ENCODE data around the gene SAMD4B.
A peak's percentile ranks its signal among the peaks of the same experiment; 100 is the strongest.

SAMD4B gene

DNA sequence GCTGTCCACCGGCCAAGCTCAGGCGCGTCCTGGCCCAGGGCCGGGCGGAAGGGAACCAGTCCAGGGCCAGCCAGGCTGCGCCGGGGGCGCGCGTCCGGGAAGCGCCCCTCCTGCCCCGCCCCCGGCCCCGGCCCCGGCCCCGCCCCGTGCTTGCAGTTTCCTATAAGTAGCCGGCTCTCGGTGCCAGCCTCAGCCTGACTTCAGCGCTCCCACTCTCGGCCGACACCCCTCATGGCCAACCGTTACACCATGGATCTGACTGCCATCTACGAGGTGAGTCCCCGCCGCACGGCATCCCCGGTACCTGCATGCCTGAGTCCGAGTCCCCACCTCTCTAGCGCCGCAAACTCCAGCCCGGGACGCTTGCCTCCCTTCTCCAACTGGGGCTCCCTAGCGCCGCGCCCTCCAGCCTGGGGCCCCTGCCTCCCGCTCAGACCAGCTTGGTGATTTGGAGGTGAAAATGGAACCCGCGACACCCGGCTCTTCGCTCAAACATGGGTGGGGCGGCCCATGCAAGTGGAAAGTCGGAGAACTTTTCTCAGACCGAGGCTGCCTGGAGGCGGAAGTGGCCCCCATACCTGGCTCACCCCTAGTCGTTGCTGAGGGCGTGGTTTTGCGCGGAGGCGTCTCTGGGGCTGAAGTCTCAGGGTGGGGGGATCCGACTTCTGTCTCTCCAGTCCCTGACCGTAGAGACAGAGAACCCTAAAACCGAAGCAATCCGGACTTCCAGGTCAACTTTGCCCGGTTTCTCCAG lies 64.6 kb downstream of the SAMD4B start, which contains the start of gene ZFP36:
TSS of gene ZFP36 (plus strand) at position 192 of the 754 bp plus-strand sequence. CDS start at position 250, 58 bp downstream.
- TF ChIP-seq ZNF274 (IDR thresholded peaks at IDR 0.05; ENCODE audit: low read depth, low read length), result no peak
- H3K4me3 ChIP-seq (ENCODE audit: low read length), result peak within 1 kb of the TSS; percentile 94

DNA sequence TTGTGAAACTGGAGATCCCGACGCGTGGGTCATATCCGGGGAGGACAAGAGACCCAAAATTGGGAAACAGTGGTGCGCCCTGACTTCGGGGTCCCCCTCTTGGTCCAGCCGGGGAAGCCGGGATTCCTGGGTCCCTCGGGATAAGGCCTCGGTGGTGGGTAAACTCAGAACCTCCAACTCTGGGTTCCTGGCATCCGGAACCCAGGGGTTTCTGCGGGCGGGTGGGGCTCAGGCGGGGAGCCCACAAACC lies 65.1 kb downstream of the SAMD4B start:
- no peak for TF ChIP-seq ZNF274 (IDR thresholded peaks at IDR 0.05; ENCODE audit: low read depth, low read length)
- peak overlapping the region; percentile 94 for H3K4me3 ChIP-seq (ENCODE audit: low read length)

DNA sequence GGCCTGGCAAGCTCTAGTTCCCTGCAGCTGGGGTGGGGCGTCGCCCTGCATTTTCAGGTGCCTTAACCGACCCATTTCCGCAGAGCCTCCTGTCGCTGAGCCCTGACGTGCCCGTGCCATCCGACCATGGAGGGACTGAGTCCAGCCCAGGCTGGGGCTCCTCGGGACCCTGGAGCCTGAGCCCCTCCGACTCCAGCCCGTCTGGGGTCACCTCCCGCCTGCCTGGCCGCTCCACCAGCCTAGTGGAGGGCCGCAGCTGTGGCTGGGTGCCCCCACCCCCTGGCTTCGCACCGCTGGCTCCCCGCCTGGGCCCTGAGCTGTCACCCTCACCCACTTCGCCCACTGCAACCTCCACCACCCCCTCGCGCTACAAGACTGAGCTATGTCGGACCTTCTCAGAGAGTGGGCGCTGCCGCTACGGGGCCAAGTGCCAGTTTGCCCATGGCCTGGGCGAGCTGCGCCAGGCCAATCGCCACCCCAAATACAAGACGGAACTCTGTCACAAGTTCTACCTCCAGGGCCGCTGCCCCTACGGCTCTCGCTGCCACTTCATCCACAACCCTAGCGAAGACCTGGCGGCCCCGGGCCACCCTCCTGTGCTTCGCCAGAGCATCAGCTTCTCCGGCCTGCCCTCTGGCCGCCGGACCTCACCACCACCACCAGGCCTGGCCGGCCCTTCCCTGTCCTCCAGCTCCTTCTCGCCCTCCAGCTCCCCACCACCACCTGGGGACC lies 65.6 kb downstream of the SAMD4B start:
- TF ChIP-seq ZNF274 (IDR thresholded peaks at IDR 0.05; ENCODE audit: low read depth, low read length), result no peak
- peak overlapping the region; percentile 94 for H3K4me3 ChIP-seq (ENCODE audit: low read length)

DNA sequence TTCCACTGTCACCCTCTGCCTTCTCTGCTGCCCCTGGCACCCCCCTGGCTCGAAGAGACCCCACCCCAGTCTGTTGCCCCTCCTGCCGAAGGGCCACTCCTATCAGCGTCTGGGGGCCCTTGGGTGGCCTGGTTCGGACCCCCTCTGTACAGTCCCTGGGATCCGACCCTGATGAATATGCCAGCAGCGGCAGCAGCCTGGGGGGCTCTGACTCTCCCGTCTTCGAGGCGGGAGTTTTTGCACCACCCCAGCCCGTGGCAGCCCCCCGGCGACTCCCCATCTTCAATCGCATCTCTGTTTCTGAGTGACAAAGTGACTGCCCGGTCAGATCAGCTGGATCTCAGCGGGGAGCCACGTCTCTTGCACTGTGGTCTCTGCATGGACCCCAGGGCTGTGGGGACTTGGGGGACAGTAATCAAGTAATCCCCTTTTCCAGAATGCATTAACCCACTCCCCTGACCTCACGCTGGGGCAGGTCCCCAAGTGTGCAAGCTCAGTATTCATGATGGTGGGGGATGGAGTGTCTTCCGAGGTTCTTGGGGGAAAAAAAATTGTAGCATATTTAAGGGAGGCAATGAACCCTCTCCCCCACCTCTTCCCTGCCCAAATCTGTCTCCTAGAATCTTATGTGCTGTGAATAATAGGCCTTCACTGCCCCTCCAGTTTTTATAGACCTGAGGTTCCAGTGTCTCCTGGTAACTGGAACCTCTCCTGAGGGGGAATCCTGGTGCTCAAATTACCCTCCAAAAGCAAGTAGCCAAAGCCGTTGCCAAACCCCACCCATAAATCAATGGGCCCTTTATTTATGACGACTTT lies 66.4 kb downstream of the SAMD4B start:
- H3K4me3 ChIP-seq (ENCODE audit: low read length), result peak overlapping the region; percentile 94
- TF ChIP-seq ZNF274 (IDR thresholded peaks at IDR 0.05; ENCODE audit: low read depth, low read length), result no peak

DNA sequence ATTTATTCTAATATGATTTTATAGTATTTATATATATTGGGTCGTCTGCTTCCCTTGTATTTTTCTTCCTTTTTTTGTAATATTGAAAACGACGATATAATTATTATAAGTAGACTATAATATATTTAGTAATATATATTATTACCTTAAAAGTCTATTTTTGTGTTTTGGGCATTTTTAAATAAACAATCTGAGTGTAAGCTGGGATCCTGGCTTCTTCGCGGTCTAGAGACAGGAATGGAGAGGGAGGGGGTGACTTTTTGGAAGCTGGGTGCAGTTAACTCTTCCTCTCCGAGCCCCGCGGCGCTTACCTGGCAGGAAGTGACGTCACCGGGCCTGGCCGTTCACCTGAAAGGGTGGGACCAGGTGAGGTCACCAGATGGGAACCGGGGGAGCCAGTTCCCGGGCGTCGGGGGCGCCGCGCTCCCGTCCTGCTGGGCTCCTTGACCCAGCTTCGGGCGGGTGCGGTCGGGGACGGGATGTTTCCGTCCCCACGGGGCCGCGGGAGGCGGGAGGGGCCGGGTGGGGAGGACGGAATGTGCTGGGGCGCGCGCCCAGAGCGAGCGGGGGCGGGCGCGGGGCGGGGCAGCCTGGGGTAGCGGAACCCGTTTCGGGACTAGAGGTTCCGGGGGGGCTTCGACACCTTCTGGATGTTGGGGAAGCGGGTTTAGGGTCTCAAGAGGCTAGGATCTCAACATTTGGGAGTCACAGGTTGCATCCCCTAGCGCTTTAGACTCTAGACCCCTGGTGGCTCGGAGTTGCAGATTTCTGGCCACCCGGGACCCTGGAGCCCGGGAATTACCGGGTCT lies 67.2 kb downstream of the SAMD4B start:
- peak overlapping the region; percentile 94 for H3K4me3 ChIP-seq (ENCODE audit: low read length)
- TF ChIP-seq ZNF274 (IDR thresholded peaks at IDR 0.05; ENCODE audit: low read depth, low read length), result no peak

DNA sequence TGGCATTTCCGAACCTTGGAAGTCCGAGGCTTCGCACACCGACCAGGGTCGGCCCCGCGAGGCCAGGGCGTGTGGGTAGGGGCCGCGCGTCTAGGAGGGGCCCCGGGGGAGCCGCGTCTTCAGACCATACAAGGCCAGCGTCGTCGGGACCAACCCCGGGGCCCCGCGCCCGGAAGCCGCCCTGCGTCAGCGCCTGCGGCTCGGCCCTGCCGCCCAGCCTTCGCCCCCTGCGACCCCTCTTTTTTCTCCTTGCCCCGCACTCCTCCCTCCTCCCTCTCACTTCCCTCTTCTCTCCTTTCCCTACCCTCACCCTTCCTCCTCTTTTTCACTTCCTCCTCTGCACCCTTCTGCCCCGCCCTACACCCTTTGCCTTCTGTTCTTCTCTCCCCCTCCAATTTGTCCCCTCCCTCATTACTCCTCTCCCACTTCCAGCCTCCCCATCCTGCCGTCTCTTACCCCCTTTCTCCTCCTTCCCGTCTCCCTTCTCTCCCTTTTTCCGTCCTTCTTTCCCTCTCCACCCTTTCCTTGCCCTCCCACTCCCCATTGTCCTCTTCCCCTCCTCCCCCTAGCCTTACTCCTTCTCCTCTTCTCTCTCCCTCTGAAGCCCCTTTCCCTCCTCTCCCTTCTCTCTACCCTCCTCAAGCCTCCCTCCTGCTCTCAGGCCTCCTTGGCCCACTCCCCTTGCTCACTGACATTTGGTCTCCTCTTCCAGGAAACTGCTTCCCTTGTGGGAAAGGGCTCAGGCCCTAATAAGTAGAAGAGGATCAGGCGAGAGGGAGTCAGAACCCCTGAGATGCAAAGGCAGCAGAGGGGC lies 68.0 kb downstream of the SAMD4B start:
- TF ChIP-seq ZNF274 (IDR thresholded peaks at IDR 0.05; ENCODE audit: low read depth, low read length), result no peak
- H3K4me3 ChIP-seq (ENCODE audit: low read length), result peak overlapping the region; percentile 68

DNA sequence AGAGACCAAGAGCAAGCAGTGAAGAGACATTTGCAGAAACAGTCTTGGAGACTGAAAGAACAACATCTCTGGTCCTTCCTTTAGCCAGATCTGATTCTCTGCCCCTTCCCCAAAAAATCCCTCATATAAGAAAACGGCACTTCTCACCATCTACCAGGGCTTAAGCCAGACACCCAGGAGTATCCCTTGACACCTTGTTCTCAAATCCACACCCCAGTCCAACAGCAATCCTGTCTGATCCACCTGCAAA lies 68.5 kb downstream of the SAMD4B start:
- no peak overlapping the region; the same call in 1 of the 2 replicates for H3K4me3 ChIP-seq (ENCODE audit: low read length)
- TF ChIP-seq ZNF274 (IDR thresholded peaks at IDR 0.05; ENCODE audit: low read depth, low read length), result no peak

DNA sequence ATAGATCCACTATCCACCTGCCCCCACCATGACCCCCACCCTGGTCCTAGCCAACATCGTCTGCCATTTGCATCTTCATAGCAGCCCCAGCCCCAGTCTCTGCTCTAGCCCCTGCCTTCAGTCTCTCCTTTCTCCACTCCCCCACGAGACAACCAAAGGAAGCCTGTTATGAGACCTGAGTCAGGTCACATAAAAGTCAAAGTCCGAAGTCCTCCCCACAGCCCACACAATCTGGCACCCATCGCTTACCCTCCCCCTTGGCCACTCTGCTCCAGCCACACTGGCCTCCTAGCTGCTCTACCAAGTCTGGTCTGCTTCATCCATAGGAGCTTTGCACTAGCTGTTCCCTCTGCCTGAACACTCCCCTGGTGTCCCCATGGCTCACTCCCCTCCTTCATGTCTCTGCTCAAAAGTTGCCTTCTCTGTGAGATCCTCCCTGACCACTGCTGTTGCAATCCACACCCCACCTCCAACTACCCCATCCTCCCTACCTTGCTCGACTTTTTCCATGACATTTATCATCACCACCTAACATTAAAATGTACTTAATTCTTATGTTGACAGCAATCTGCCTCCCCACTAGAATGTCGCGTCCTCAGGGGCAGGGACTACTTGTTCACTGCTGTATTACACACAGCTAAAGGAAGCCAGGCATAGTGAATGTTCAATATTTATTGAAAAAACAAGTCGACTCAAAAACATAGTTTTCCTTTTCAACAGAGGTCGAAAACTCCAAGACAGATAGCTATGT lies 69.0 kb downstream of the SAMD4B start:
- H3K4me3 ChIP-seq (ENCODE audit: low read length), result no peak overlapping the region; the same call in 1 of the 2 replicates
- no peak for TF ChIP-seq ZNF274 (IDR thresholded peaks at IDR 0.05; ENCODE audit: low read depth, low read length)

DNA sequence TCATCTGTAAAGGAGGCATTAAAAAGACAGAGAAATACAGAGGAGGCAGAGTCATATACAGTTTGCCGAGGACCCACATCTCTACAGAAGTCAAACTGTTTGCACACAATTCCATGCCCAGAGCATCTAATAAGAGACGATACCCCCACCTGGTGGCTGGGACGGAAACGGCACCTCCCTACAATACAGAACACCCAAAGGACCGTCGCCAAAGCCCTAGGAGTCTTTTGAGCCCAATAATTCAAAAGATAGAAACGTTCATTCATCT lies 69.5 kb downstream of the SAMD4B start:
- no peak for TF ChIP-seq ZNF274 (IDR thresholded peaks at IDR 0.05; ENCODE audit: low read depth, low read length)
- H3K4me3 ChIP-seq (ENCODE audit: low read length), result no peak overlapping the region

DNA sequence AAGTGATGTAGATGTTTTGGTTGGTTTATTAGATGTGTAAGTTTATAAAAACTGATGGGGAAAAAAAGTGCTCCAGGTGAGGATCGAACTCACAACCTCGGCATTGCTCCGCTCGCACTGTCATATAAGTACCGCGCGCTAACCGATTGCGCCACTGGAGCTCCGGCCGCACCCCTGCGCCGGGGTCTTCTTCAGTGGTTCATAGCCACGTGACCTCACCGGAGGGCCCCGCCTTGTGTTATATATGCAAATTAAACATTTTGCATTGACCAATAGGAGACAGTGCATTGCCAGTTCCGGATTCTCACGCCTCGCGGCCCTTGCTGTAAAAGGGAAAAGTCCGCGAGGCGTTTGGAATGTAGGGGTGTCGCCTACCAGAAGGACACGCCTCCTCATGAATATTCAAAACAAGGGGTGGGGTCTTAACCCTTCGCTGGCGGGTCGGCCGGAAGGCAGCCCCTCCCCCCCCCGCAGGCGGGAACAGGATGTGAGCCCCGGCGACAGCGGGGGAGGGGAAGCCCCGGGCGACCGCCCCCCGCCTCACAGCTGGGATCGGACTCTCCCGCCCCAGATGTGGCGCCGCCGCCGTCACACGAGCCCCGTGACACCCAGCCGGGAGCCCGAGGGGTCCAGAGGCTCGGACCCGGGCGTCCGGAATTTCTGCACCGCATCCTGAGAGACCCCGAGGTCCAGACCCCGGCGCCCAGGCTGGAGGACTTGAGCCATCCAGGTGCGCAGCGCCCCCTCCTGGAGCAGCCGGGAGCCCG lies 70.1 kb downstream of the SAMD4B start, which contains the start of gene PLEKHG2:
TSS of gene PLEKHG2 (plus strand) at position 570 of the 767 bp plus-strand sequence. CDS start 1,418 bp downstream, outside the sequence.
- peak within 1 kb of the TSS; percentile 96 for H3K4me3 ChIP-seq (ENCODE audit: low read length)
- no peak for TF ChIP-seq ZNF274 (IDR thresholded peaks at IDR 0.05; ENCODE audit: low read depth, low read length)

DNA sequence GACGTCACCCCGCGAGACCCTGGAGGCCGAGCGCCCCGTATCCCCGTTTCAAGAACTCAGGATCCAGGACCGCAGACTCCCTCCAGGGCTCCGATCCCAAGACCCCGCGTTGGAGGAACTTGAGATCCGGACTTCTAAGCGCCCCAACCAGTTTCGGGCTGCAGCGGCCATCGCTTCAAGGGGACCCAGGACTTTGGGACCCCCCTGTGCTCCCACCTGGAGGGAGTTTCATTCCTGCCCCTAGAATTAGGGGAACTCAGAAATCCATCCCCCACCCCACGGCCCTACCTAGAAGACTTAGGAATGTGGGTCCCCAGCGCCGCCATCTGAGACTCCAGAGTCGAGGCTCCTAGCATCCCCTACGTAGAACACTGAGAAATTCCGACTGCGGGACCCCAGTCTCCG lies 70.6 kb downstream of the SAMD4B start:
- H3K4me3 ChIP-seq (ENCODE audit: low read length), result peak overlapping the region; percentile 96

DNA sequence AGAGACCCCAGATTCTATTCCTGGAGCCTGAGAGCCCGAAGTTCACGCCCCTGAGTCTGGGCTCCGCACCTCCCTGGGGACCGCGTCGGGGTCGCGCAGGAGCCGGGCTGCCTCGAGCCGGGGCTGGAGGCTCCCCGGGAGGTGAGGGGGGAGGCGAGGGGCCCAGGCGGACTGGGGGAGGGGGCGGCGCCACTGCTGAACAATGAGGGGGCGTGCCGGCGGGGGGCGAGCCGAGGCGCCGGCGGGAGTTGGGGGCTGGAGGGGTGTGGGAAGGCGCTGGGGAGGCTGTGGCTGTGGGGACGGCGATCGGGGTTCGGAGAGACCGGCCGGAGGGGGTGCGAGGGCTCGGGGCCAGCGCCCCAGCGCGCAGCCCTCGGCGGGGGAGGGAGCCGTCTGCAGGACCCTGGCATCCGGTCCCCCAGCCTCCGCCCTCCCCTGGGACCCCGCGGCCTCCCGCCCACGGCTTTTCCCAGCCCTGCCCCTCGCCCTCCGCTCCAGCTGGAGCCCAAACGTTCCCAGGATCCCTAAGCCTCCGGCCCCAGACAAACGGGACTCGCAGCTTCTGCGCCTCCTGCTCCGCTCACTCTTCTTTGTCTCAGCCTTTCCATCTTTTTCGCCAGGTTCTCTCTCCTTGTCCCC lies 71.2 kb downstream of the SAMD4B start:
- no peak for TF ChIP-seq ZNF274 (IDR thresholded peaks at IDR 0.05; ENCODE audit: low read depth, low read length)
- H3K4me3 ChIP-seq (ENCODE audit: low read length), result peak overlapping the region; percentile 96

More for the DNA sequence above, 70.6 kb downstream of the SAMD4B start:
- TF ChIP-seq ZNF274 (IDR thresholded peaks at IDR 0.05; ENCODE audit: low read depth, low read length), result no peak

Measured in GM08714 (cell line).